ENCODE results near the gene PIN4. TPM values are rescaled to one million over a fixed set of nuclear protein-coding genes. Genes with fewer than 3 reads are reported as not detected.

PIN4 gene
- total RNA-seq, 1 experiment from 2014 or later, result 11.7 TPM

- POLR2A ChIA-PET, result no interaction called here
- Histone ChIP-seq H3K4me3 (ENCODE audit: low read depth, low read length) (no peak overlapping the region), H3K36me3 (ENCODE audit: control insufficient read depth, insufficient read depth, low read length) (no peaks in the 10 kb centered on the region), H3K9me3 (no peaks in the 10 kb centered on the region), H3K4me1 (no peaks in the 10 kb centered on the region), H3K27me3 (replicated peaks; ENCODE audit: control insufficient read depth, insufficient read depth, low read length) (no peaks in the 10 kb centered on the region)
- Mint-ChIP-seq H3K27me3 (ENCODE audit: insufficient read depth, unreplicated experiment) (peaks cover 11% of the 10 kb centered on the region), H3K36me3 (ENCODE audit: insufficient read depth, unreplicated experiment) (no peaks in the 10 kb centered on the region), H3K4me3 (ENCODE audit: unreplicated experiment) (no peak overlapping the region), H3K4me1 (ENCODE audit: low read depth, unreplicated experiment) (no peaks in the 10 kb centered on the region), H3K27ac (ENCODE audit: unreplicated experiment) (no peak overlapping the region), H3K9me3 (ENCODE audit: unreplicated experiment) (no peaks in the 10 kb centered on the region)
- no TSS peak for BruUV-seq (replicated peaks)
- TF ChIP-seq CTCF (IDR thresholded peaks at IDR 0.05; ENCODE audit: insufficient read depth in 1 of 2, low read depth in 1 of 2, low read length in 1 of 2, severe bottlenecking in 1 of 2, unreplicated experiment in 1 of 2), result no peak
- CTCF ChIA-PET, result no interaction called here
- intact Hi-C loops (cut with micrococcal nuclease; ENCODE audit: unreplicated experiment), result no loop called here
- no peak for DNase-seq
Measured at GRCh38 chrX:72133851-72134546, 47.6 kb upstream of the PIN4 start.

DNA sequence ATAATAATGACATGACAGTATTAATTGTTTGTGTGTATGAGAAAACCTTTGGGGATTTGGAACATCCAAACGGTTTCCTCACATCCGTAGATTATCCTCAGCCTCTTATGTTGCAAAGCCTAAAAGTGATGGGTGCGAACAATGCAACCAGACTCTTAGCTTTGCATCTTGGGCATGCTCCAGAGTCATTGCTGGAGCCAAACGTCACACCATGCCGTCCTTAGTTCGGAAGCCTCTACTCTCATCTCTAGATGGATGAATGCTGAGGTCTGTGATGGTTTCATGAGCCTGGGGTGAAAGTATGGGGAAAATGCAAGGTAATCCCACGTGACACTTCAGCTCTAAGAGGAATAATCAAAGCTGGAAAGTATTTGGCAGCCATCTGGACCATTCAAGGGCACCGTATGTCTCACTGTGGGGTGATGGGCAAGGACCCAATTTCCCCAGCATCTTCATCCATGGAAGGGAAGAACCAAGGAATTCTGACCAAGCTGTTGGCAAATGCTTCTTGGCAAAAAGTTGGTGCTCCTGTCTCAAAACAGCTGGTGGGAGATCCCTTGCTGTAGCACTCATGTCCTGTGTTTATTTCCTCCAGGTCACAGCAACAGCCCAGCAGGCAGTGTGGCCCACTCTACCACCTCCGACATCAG lies 43.6 kb upstream of the PIN4 start:
- Mint-ChIP-seq H3K27me3 (ENCODE audit: insufficient read depth, unreplicated experiment) (peaks cover 7% of the 10 kb centered on the region), H3K4me1 (ENCODE audit: low read depth, unreplicated experiment) (no peaks in the 10 kb centered on the region), H3K36me3 (ENCODE audit: insufficient read depth, unreplicated experiment) (no peaks in the 10 kb centered on the region), H3K9me3 (ENCODE audit: unreplicated experiment) (no peaks in the 10 kb centered on the region), H3K4me3 (ENCODE audit: unreplicated experiment) (no peak overlapping the region), H3K27ac (ENCODE audit: unreplicated experiment) (no peak overlapping the region)
- intact Hi-C loops (cut with micrococcal nuclease; ENCODE audit: unreplicated experiment), result no loop called here
- Histone ChIP-seq H3K4me1 (no peaks in the 10 kb centered on the region), H3K4me3 (ENCODE audit: low read depth, low read length) (no peak overlapping the region), H3K27me3 (replicated peaks; ENCODE audit: control insufficient read depth, insufficient read depth, low read length) (no peaks in the 10 kb centered on the region), H3K36me3 (ENCODE audit: control insufficient read depth, insufficient read depth, low read length) (no peaks in the 10 kb centered on the region), H3K9me3 (no peaks in the 10 kb centered on the region)
- no peak for TF ChIP-seq CTCF (IDR thresholded peaks at IDR 0.05; ENCODE audit: insufficient read depth in 1 of 2, low read depth in 1 of 2, low read length in 1 of 2, severe bottlenecking in 1 of 2, unreplicated experiment in 1 of 2)
- ChIA-PET POLR2A (no interaction called here), CTCF (no interaction called here)
- no peak for DNase-seq
- no TSS peak for BruUV-seq (replicated peaks)

DNA sequence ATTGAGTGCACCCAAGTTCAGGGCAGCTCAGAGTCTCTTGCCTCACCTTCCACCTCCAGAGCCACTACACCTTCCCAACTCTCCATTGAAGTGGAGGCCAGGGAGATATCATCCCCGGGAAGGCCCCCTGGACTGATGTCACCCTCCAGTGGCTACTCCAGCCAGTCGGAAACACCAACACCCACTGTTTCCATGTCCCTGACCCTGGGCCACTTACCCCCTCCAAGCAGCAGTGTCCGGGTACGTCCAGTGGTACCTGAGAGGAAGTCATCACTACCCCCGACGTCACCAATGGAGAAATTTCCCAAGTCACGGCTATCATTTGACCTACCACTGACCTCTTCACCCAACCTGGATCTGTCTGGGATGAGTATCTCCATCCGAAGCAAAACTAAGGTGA lies 42.0 kb upstream of the PIN4 start:
- H3K4me1 Mint-ChIP-seq (ENCODE audit: low read depth, unreplicated experiment), result no peaks in the 10 kb centered on the region
- H3K27ac Mint-ChIP-seq (ENCODE audit: unreplicated experiment), result no peak overlapping the region
- BruUV-seq (replicated peaks), result no TSS peak
- H3K9me3 Mint-ChIP-seq (ENCODE audit: unreplicated experiment), result no peaks in the 10 kb centered on the region
- intact Hi-C loops (cut with micrococcal nuclease; ENCODE audit: unreplicated experiment), result no loop called here
- H3K4me3 ChIP-seq (ENCODE audit: low read depth, low read length), result no peak overlapping the region
- no peaks in the 10 kb centered on the region for H3K36me3 Mint-ChIP-seq (ENCODE audit: insufficient read depth, unreplicated experiment)
- no peaks in the 10 kb centered on the region for H3K27me3 ChIP-seq (replicated peaks; ENCODE audit: control insufficient read depth, insufficient read depth, low read length)
- ChIA-PET CTCF (no interaction called here), POLR2A (no interaction called here)
- peaks cover 4% of the 10 kb centered on the region for H3K27me3 Mint-ChIP-seq (ENCODE audit: insufficient read depth, unreplicated experiment)
- no peaks in the 10 kb centered on the region for H3K9me3 ChIP-seq
- H3K4me1 ChIP-seq, result no peaks in the 10 kb centered on the region
- no peaks in the 10 kb centered on the region for H3K36me3 ChIP-seq (ENCODE audit: control insufficient read depth, insufficient read depth, low read length)
- no peak overlapping the region for H3K4me3 Mint-ChIP-seq (ENCODE audit: unreplicated experiment)
- DNase-seq, result no peak
- no peak for TF ChIP-seq CTCF (IDR thresholded peaks at IDR 0.05; ENCODE audit: insufficient read depth in 1 of 2, low read depth in 1 of 2, low read length in 1 of 2, severe bottlenecking in 1 of 2, unreplicated experiment in 1 of 2)
